Islet precursor cell (in vitro differentiated cells): ENCODE measurements around the gene ZDHHC14.

Source experiments
- DNase-seq: peaks from one replicate; pipeline ENCODE4 v3.0.0-alpha.2; 2018

Gene ZDHHC14

DNA sequence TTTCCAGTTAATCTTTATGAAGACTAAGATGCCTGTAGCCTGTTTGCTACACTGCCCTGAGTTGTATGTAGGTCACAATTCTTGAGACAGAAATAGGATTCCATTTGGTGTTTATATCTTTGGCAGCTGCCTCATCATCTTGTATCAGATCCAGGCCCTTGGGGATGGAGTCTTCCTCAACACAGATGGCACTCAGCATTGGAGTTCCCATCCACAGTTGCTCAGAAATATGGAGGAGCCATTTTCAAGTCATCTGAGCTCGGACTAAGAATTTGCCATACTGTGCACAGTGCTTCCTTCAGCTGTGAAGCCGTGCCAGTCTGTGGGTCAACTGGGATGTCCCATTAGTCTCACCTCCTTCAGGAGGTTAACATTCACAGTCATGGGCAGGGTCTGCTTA lies 156.6 kb downstream of the ZDHHC14 start:
- no peak for DNase-seq

DNA sequence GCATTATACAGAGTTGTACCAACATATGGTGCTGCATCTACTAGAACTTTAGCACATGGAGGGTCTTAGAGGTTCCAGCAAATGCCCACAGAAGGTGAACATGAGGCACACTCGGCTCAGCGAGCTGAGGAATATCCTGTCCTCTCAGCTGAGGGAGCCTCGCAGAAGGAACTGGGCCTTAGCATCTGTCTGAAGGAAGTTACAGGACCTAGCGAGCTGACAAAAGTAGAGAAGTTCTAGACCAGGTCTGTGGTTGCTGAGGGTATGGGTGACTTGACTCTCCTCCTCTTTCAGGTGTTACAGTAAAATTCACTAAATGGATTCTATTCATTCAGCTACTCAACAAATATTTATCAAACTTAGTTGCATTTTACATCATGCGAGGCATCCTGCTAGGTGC lies 157.2 kb downstream of the ZDHHC14 start:
- no peak for DNase-seq

DNA sequence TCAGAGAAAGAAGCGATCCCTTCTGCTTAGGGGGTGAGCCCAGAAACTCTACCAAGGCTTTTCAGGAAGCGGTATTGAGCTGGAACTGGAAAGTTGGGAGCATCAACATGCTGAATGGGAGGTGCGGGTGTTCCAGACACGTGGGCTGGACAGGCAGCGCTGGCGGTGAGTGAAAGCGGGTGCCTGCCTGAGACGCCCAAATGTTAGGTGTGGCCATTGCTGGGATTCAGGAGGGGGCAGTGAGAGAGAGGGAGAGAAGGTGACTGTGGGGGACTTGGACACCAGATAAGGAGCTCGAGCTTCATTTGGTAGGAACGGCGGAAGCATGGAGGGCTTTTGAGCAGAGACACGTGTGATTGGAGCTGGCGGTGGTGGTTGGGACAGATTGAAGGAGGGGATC lies 157.7 kb downstream of the ZDHHC14 start:
- no peak for DNase-seq

DNA sequence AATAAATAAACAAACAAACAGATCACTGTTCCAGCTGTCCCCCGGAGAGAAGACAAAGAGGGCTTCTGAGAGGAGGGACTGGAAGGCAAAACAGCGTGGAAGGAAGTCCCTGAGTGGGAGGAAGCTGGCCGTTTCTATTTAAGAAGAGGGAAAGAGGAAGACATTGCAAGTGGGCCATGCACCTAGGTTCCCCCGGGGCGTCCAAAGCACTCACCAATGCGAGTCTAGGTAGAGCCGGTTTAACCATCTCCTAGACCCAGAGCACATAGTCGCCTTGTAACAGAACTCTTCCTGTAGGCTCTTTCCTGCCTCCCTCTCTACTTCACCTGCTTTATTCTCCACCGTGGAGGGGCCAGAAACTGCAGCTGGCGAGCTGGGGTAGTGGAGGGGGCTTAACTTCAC lies 158.4 kb downstream of the ZDHHC14 start:
- no peak for DNase-seq

DNA sequence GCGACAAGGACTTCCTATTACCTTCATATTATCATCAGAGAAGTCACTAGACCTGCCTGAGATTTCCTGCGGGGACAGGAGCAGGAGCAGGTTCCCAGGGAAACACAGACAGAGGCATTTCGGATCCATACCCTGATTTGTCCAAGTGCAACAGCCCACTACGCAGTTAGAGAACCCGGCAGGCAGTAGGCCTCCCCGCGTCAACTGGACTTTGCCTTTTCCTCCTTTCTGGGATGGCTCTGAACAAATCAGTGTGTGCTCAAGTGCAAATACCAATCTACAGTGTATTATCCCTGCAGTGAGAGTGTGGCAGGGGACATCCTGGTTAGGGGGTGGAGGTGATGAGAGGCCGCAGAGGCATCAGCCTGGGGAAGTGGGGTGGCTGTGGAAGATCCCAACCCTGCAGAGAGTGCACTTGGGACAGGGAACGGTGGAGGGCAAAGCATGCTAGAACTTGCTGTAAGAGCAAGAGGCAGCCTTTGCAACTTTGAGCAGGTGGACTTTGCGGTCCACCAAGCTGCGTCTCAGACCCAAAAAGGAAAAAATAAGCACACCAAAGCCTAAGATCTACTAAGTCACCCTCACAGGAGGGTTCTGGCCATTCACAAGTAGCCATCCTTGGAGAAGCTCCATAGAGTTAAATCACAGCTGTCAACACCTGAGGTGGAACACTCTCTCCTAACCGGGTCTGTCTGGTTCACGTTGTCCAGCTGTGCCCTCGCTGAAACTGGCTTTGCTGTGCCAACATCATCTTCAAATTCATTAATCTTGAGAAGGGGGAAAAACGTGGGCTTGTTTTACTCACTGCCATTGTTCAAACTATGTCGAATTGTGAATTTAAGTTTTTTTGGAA lies 159.1 kb downstream of the ZDHHC14 start:
- DNase-seq = no peak

DNA sequence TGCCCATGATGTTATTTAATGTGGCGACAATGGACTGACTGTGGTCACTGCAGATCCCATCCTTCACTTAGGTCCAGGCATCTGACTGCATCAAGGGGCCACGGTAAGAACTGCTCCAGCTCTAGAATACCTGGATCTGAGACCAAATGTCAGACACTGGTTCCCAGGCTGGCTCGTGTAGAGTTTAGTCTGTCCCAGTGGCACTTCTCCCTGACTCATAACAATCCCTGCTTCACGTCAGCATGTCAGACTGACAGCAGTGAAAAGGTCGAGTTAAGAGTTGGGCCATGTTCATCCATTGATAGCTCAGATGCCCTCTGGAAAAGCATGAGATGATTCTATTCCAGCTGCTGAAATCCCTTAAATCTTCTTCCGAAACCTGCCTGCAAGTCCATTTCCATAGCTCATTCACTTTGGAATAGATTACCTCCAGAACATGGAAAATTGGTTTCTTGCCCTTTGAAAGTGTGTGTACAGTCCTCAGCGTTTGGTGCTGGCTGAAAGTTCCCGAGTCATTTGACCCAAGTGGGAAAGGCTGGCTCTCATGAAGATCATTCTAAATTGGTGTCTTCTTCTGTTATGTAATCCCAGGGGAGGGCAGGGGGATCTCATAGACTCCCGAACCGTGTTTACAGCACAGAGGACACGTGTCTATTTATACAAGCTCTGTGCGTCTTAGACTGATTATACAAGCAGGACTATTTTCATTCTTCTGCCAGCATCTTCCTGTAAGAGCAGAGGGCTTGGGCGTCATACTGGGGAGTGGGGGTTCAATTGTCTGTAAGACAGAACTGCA lies 160.8 kb downstream of the ZDHHC14 start:
- DNase-seq = peak; percentile 85

DNA sequence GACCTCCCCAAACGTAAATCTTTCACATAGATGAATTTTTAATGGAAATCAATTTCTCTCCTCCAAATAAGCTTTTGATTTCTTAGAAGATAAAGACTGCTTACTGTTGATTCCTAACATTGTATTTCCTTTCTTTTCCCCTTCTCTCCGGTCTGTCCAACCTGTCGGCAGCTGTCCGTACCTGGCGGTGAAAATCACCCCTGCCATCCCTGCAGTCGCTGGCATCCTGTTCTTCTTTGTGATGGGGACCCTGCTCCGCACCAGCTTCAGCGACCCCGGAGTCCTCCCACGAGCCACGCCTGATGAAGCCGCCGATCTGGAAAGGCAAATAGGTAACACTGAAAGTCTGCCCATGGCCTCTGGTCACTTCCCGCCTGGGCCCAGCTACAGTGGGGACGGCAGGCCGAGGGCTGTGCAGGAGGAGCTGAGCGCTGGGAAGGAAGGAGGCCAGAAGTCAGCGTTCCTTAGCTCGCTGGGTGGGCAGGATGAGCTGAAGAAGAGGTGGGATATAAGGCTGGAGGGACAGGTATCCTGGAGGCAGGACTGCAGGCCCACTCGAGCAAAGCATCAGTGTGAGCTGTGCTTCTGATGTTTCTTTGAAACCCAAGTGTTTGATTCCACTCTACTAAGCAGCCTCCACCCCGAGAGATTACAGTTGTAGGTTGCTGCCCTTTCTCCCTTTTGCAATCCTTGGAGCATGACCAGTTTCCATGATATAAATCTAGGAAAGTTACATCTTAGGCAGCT lies 161.6 kb downstream of the ZDHHC14 start:
- no peak for DNase-seq

DNA sequence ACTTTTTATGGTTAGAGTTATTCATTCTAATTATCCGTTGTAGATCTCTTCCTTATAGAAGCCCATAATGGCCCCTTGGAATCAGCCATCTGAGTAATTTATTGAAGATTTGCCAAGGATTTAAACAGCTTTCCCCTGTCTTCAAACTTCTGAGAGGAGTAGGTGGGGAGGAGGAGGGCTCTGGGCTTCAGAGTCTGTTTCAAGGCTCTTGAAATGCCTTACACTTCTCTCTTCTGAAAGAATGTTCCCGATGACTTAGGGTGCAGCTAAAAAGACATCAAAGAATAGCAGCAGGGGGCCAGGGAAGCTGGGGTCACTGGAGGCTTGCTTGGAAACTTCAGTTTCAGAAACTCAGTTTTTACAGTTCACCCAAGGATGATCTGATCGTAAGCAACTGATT lies 165.3 kb downstream of the ZDHHC14 start:
- no peak for DNase-seq

DNA sequence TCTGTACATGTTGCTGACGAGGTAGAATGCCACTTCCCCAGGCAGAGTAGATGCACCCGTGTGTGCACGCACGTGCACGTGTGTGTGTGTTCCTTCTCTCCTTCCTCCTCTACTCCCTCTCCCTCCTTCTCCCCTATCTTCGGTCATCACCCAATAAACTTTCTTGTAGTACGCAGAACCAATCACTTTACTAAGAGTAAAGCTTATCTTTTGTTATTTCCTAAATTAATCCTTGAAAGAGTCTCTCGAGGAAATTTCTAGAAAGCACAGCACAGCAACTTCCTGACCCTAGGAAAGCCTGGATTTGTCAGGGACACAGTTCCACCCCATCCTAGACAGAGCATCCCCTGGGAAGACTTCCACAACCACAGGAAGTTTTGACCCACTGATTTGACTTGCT lies 166.1 kb downstream of the ZDHHC14 start:
- DNase-seq = no peak

DNA sequence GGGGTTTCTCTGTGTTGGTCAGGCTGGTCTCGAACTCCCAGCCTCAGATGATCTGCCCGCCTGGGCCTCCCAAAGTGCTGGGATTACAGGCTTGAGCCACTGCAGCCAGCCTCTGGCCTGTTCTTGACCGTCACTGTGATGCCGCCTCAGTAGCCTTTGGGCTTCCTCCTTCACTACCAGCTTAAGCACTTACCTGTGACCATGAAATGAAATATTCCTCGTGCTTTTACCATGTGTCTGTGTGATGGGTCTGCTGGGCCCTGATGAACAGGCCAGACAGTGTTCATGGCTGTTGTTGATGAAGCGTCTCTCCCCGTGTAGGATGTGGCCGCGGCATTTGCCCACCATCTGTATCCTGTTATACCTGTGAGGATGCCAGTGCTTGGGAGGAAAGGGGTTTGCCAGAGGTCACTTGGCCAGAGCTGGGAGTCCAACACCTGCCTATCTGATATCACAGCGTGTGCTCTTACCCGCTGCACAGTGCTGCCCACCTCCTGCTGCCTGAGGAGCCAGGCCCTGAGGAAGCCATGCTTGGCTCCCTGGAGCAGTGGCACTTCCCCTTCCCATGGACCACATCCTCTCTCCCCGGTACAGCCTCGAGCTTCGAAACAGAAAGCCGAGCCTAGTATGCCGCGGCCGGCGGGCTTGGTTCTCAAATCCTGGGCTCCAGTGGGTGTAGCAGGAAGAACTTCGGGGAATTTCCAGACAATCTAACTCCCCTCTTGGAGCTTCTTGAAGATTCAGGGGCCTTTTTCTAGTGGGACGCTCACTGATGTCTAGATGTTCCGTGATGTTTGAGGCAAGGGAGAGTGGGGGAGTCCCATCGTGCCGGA lies 167.9 kb downstream of the ZDHHC14 start:
- DNase-seq = no peak

DNA sequence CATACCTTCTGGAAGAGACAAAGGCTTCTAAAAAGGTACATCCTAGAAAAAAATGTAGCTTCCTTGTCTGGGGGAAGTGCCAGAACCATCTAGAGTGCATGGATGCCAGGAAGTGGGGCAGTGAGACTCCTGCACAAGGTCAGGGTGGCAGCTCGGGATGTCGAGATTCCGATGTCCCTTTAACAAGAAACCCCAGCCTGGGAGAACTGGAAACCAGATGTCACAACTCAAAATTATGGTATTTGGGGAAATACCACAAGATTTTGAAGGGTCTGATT lies 168.4 kb downstream of the ZDHHC14 start:
- DNase-seq = peak; percentile 4

DNA sequence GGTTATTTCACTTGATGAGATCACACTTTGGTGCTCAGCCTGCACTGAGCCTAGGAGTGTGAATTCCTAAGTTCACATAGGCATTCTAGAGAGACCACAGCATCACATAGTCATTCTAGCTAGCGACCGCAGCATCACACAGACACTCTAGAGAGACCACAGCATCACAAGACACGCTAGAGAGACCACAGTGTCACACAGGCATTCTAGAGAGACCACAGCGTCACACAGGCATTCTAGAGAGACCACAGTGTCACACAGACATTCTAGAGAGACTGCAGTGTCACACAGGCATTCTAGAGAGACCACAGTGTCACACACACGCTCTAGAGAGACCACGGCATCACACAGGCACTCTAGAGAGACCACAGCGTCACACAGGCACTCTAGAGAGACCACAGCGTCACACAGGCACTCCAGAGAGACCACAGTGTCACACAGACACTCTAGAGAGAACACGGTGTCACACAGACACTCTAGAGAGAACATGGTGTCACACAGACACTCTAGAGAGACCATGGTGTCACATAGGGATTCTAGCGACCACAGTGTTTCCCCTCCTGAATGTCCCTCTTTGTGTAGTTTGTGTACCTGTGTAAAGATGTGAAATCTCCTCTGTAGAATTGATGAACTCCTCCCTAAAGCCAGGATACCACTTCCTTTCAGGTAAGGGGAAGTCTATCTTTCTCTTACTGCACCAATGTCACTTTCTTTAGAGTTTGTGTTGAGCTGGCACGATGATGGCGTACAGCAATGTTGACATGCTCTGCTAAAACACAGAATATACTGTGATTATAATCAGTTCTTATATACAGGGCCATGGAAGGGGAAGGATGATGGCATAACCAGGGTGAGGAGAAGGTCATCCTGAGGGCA lies 169.4 kb downstream of the ZDHHC14 start:
- DNase-seq = peak; percentile 40

DNA sequence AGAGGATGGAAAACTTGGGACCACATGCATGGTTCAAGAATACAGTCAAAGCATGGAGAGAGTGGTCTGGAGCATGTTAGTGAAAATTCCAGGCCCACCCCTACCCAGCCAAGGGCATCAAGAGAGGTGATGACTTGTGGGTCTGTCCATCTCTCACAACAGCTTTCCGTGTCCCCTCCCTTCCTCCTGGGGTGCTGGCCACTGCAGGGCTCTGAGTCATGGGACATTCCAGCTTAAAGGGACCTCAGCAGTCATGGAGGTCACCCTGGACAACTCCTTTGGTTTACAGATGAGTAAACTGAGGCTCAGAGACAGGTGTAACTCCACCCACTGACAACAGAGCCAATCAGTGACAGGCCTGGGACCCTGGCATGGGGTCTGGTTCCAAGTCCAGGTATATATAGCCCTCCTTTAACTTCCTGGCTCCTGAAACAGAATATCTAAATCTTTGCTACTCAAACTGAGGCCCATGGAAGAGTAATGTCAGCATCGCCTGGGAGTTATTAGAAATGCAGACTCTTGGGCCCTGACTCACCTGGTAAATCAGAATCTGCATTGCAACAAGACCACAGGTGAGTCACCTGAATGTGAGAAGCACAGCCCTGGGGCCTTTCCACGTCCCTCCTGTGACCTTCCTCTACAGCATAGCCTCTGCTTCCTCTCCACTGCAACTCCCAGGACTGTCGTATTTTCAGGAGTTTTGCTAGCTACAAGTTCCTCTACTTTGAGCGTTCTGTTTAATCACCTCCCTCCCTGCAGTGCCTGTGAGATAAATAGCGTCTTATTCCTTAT lies 170.2 kb downstream of the ZDHHC14 start:
- peak; percentile 82 for DNase-seq

DNA sequence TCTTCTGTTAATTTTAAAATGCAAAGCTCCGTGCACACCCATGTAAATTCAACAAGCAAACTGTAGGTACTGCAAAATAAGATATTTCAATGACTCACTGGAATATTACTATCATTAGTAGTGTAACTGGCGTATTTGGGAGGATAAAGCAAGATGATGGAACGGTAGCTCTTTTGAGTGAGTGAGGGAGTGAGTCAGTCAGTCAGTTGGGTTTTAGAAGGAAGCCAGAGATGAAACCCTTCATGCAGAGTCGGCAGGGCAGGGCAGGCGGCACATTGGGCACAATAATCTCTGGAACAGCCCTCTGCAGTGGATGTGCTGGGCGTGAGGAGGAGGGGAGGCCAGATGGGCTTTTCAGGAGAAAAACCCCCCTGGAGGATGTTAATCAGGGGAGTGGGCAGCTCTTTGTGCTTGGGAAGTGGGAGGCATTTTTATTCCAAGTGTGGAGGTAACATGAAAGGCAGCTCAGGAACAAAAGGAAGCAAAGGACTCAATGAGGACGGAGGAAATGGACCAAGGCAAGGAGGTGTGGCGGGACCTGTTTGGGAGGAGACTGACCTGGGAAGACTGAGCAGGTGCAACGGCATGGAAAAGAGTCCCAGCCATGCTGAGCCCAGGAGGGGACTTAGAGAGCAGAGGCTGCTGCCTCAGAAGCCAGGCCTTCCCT lies 171.2 kb downstream of the ZDHHC14 start:
- peak; percentile 54 for DNase-seq

DNA sequence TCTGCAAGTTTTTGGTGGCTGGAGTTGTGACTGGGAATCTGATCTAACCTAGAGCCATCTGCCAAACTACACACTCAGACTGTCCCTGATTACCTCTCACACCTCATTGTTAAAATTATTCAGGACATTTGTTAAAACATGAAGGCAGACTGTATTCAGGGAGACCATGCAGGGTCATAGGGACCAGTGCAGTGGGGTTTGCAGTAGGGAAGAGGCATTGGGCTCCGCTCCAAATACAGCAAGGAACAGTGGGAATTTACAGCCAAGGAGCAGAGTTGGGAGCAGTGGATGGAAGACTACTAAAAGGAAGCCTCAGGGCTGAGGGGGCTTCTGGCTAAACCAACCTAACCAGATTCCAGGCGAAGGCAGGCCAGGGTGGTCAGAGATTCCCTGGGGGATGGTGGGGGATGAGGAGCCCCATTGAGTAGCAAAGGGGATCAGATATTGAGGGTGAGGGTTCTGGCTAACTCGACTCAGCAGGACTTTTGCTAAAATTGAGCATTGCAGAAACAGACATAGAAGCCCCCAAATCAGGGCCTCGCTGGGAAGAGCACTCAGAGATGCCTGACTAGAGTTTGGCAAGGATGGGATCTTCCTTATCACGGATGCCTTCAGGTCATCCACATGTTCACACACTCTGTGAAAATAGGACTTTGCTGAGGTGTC lies 172.0 kb downstream of the ZDHHC14 start:
- DNase-seq = no peak

DNA sequence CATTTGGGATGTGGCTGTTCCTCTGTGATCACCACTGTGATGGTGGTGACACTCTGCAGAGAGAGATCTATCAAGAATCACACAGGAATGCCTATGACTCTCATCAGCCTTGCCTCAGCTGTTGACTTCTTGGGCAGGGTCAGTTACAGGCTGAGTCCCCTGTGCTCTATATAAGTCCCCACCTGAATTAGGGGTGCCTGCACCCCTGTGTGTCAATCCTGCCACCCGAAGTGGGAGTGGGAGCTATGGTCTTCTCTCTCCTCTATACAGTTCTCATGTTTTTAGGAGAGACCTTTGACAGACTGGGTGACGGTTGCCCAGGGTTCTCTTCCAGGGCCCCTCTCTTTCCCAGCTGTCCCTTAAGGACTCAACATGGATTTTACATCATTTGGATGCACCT lies 173.8 kb downstream of the ZDHHC14 start:
- DNase-seq = no peak

DNA sequence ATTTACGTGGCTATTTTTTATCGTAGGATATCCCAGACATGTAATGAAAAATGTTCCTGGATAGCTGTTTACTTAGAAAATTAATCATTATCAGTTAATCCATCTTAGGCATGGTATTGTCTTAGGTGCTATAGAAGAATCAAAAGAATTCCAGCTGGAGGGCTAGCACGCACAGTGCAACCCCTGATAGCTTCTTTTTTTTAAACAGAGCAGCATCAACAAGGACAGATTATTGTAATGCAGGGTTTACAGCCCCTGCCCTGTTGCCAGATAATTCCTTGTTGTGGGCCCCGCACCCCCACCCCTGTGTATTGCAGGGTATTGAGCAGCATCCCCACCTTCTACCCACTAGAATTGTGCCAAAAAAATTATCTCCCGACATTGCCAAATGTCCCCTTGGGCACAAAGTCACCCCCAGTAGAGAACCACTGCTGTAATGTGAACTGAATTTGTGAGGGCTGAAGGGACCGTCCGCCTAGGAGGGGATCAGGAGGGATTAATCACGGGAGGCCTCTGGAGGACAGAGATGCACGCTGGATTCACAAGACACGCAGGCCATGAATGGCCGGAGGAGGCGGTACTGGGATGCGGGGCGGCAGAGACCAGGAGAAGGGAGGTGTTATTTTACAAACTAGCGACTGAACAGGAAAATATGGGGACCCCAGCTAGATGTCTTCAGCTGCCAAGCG lies 174.6 kb downstream of the ZDHHC14 start:
- DNase-seq = no peak

DNA sequence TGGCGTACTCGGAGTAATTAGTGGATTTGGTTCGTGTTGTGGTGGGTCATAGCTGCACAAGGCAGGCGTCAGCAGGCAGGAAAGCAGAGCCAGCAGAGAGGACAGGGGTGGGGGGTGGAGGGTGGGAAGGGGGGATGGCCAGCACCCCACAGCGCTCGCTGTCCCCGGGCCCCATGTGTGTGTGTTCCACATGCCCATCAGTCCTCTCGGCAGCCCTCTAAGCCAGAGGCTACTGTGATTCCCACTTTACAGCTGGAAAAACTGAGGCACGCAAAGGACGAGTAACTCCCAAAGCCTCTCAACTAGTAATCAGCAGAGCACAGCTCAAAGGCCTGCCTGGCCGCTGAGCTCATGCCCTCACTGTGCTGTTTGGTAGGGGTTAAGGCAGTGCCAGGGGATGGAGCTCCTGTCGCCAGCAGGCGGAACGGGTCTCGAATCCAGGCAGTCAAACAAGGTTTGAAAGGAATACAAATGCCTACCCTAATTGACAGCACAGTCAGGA lies 175.2 kb downstream of the ZDHHC14 start:
- no peak for DNase-seq
